Mesenchymal stem cell (in vitro differentiated cells and primary cell): ENCODE results near the gene PDE11A.

ENCODE experiments used
- DNase-seq: peaks from one replicate; pipeline ENCODE4 v3.0.0-alpha.2; 2013
- H2AFZ ChIP-seq: one replicate; pipeline ENCODE4 v1.6.1; 2013; ENCODE audit warnings: low read depth, mild to moderate bottlenecking, control low read depth, inconsistent platforms, low read length, moderate library complexity
- H2AK5ac ChIP-seq: 2 replicates; pipeline ENCODE4 v1.6.1; 2013; ENCODE audit warnings: low read length, moderate library complexity, mild to moderate bottlenecking, inconsistent platforms; ENCODE audit not compliant: severe bottlenecking
- H2BK120ac ChIP-seq: one replicate; pipeline ENCODE4 v1.6.1; 2013; ENCODE audit warnings: low read depth, mild to moderate bottlenecking, inconsistent platforms, low read length, moderate library complexity
- H2BK12ac ChIP-seq, 2 experiments: one replicate each; pipeline ENCODE4 v1.6.1; 2013; ENCODE audit warnings: inconsistent platforms in 2 of 2, low read length in 2 of 2, mild to moderate bottlenecking in 2 of 2, moderate library complexity in 2 of 2, control low read depth in 1 of 2
- H2BK15ac ChIP-seq: one replicate; pipeline ENCODE4 v1.6.1; 2013; ENCODE audit warnings: mild to moderate bottlenecking, low read depth, inconsistent platforms; ENCODE audit not compliant: poor library complexity, severe bottlenecking
- H2BK5ac ChIP-seq: 2 replicates; pipeline ENCODE4 v1.6.1; 2013; ENCODE audit warnings: low read depth, mild to moderate bottlenecking, low read length, control low read depth, inconsistent platforms; ENCODE audit not compliant: poor library complexity, severe bottlenecking
- H3K14ac ChIP-seq, 2 experiments: one replicate each; pipeline ENCODE4 v1.6.1; 2013; ENCODE audit warnings: inconsistent platforms in 2 of 2, low read length in 2 of 2, control low read depth in 1 of 2, mild to moderate bottlenecking in 1 of 2, moderate library complexity in 1 of 2
- H3K18ac ChIP-seq, 2 experiments: one replicate each; pipeline ENCODE4 v1.6.1; 2013; ENCODE audit warnings: inconsistent platforms in 2 of 2, low read length in 2 of 2, control low read depth in 1 of 2, low read depth in 1 of 2, mild to moderate bottlenecking in 1 of 2
- H3K23ac ChIP-seq, 2 experiments: one replicate each; pipeline ENCODE4 v1.6.1; 2013; ENCODE audit warnings: inconsistent platforms in 2 of 2, low read length in 2 of 2, mild to moderate bottlenecking in 2 of 2, moderate library complexity in 2 of 2, control low read depth in 1 of 2
- H3K27ac ChIP-seq: 2 replicates; pipeline ENCODE4 v1.5.1; 2013; ENCODE audit warnings: mild to moderate bottlenecking, moderate library complexity, low read length, control low read depth, inconsistent platforms; ENCODE audit not compliant: poor library complexity, severe bottlenecking
- H3K27me3 ChIP-seq, 2 experiments: 2 replicates each; pipeline versions ENCODE4 v1.6.1 to v1.7.0; 2013; ENCODE audit warnings: low read length in 2 of 2, mild to moderate bottlenecking in 2 of 2, moderate library complexity in 2 of 2, control low read depth in 1 of 2, inconsistent platforms in 1 of 2; ENCODE audit not compliant: control insufficient read depth in 1 of 2, insufficient read depth in 1 of 2
- H3K36me3 ChIP-seq, 2 experiments: 2 replicates each; pipeline versions ENCODE4 v1.6.1 to v1.7.0; 2013; ENCODE audit warnings: low read length in 2 of 2, control low read depth in 1 of 2, inconsistent platforms in 1 of 2, low read depth in 1 of 2, mild to moderate bottlenecking in 1 of 2; ENCODE audit not compliant: insufficient read depth in 2 of 2, control insufficient read depth in 1 of 2
- H3K4ac ChIP-seq, 2 experiments: one replicate each; pipeline ENCODE4 v1.6.1; 2013; ENCODE audit warnings: inconsistent platforms in 2 of 2, low read length in 2 of 2, mild to moderate bottlenecking in 2 of 2, moderate library complexity in 2 of 2, control low read depth in 1 of 2, low read depth in 1 of 2
- H3K4me1 ChIP-seq: 2 replicates; pipeline ENCODE4 v1.6.1; 2013; ENCODE audit warnings: low read depth, low read length, control low read depth; ENCODE audit not compliant: control insufficient read depth, insufficient read depth
- H3K4me2 ChIP-seq: 2 replicates; pipeline ENCODE4 v1.6.1; 2013; ENCODE audit warnings: low read length, mild to moderate bottlenecking, inconsistent platforms; ENCODE audit not compliant: poor library complexity, severe bottlenecking
- H3K4me3 ChIP-seq, 2 experiments: 2 replicates each; pipeline versions ENCODE4 v1.5.1 to v1.7.0; 2013; ENCODE audit warnings: low read length in 2 of 2, mild to moderate bottlenecking in 2 of 2, control low read depth in 1 of 2, low read depth in 1 of 2; ENCODE audit not compliant: insufficient read depth in 1 of 2
- H3K79me1 ChIP-seq: replicated peaks from 2 replicates; pipeline ENCODE4 v1.6.1; 2013; ENCODE audit warnings: mild to moderate bottlenecking, control low read depth, low read length, inconsistent platforms; ENCODE audit not compliant: poor library complexity, severe bottlenecking
- H3K9ac ChIP-seq: 2 replicates; pipeline ENCODE4 v1.7.0; 2013; ENCODE audit warnings: mild to moderate bottlenecking, low read length, moderate library complexity
- H3K9me3 ChIP-seq: 2 replicates; pipeline ENCODE4 v1.7.0; 2013; ENCODE audit warnings: mild to moderate bottlenecking, low read length; ENCODE audit not compliant: control insufficient read depth
- H4K8ac ChIP-seq: one replicate; pipeline ENCODE4 v1.6.1; 2013; ENCODE audit warnings: inconsistent platforms, mild to moderate bottlenecking, low read length, moderate library complexity
- H4K91ac ChIP-seq: one replicate; pipeline ENCODE4 v1.6.1; 2013; ENCODE audit warnings: mild to moderate bottlenecking, low read length, inconsistent platforms
- WGBS: methylation state at CpG from one replicate; pipeline ENCODE4 v1.1.7; 2013; ENCODE audit warnings: mixed read lengths; 5-methylcytosine and 5-hydroxymethylcytosine counted together

The PDE11A gene

DNA sequence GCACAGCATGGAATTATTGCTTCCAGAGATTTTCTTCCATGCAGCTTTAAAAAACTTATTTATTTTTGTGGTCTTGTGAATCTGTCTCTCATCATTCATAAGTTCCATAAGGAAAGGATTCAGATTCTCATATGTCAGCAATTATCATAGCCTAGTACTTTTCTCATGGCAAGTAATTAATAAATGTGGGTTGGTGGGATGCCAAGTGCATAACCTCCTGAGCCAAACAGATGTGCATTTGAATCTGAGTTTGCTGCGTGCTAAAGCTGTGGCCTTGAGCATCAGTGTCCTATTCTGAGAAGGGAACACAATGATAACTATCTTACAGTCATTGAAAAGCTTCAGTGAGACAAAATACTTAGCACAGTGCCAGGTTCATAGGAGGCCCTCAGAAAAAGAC lies 331.9 kb downstream of the PDE11A start:
- no peak overlapping the region for H3K18ac ChIP-seq
- H2BK120ac ChIP-seq, result no peak overlapping the region
- no peak overlapping the region for H3K4me2 ChIP-seq
- no peak overlapping the region for H3K14ac ChIP-seq
- H3K23ac ChIP-seq, result no peak overlapping the region
- H3K27me3 ChIP-seq, result peaks cover 11% of the 10 kb centered on the region in 2 experiments
- H4K91ac ChIP-seq, result no peak overlapping the region
- H3K79me1 ChIP-seq, result no peaks in the 10 kb centered on the region
- H2BK5ac ChIP-seq, result no peak overlapping the region
- H3K4me1 ChIP-seq, result no peaks in the 10 kb centered on the region
- no peaks in the 10 kb centered on the region for H3K9me3 ChIP-seq
- no peak overlapping the region for H3K4me3 ChIP-seq
- no peak overlapping the region for H3K27ac ChIP-seq
- H3K36me3 ChIP-seq, result no peaks in the 10 kb centered on the region
- no peak overlapping the region for H2AK5ac ChIP-seq
- no peak overlapping the region for H4K8ac ChIP-seq
- no peak overlapping the region for H2BK15ac ChIP-seq
- DNase-seq, result peak; percentile 22
- no peak overlapping the region for H3K9ac ChIP-seq
- H2AFZ ChIP-seq, result no peak overlapping the region
- 100% methylated on average over 1 of the region's 1 CpG for WGBS
- no peak overlapping the region for H2BK12ac ChIP-seq
- H3K4ac ChIP-seq, result no peak overlapping the region

GRCh38 chr2:177738461-177739235 lies 333.9 kb downstream of the PDE11A start:
- H3K9me3 ChIP-seq, result no peaks in the 10 kb centered on the region
- H3K27ac ChIP-seq, result no peak overlapping the region
- no peak overlapping the region for H3K4ac ChIP-seq
- no peak overlapping the region for H2BK12ac ChIP-seq
- H2BK120ac ChIP-seq, result no peak overlapping the region
- H3K14ac ChIP-seq, result no peak overlapping the region
- no peak overlapping the region for H3K9ac ChIP-seq
- peaks cover 6 to 11% of the 10 kb centered on the region in 2 experiments for H3K27me3 ChIP-seq
- H4K91ac ChIP-seq, result no peak overlapping the region
- no peak overlapping the region for H3K4me2 ChIP-seq
- H2AK5ac ChIP-seq, result no peak overlapping the region
- H4K8ac ChIP-seq, result no peak overlapping the region
- DNase-seq, result no peak
- H3K18ac ChIP-seq, result no peak overlapping the region
- H3K79me1 ChIP-seq, result no peaks in the 10 kb centered on the region
- H2BK5ac ChIP-seq, result no peak overlapping the region
- H3K23ac ChIP-seq, result no peak overlapping the region
- no peak overlapping the region for H2AFZ ChIP-seq
- WGBS, result 78% methylated on average over 7 of the region's 7 CpGs
- H3K36me3 ChIP-seq, result no peaks in the 10 kb centered on the region
- no peaks in the 10 kb centered on the region for H3K4me1 ChIP-seq
- no peak overlapping the region for H3K4me3 ChIP-seq
- H2BK15ac ChIP-seq, result no peak overlapping the region

GRCh38 chr2:177735318-177735803 lies 337.2 kb downstream of the PDE11A start:
- Histone ChIP-seq H3K27ac (no peak overlapping the region), H2BK12ac (no peak overlapping the region), H4K91ac (no peak overlapping the region), H3K4me1 (no peaks in the 10 kb centered on the region), H2BK5ac (no peak overlapping the region), H2AFZ (no peak overlapping the region), H3K18ac (no peak overlapping the region), H3K23ac (no peak overlapping the region), H3K9ac (no peak overlapping the region), H3K36me3 (no peaks in the 10 kb centered on the region), H4K8ac (no peak overlapping the region), H3K14ac (no peak overlapping the region), H3K9me3 (no peaks in the 10 kb centered on the region), H2BK15ac (no peak overlapping the region), H3K4me2 (no peak overlapping the region), H2AK5ac (no peak overlapping the region), H3K27me3 (peaks cover 0 to 9% of the 10 kb centered on the region in 2 experiments), H3K4ac (no peak overlapping the region), H3K79me1 (no peaks in the 10 kb centered on the region), H3K4me3 (no peak overlapping the region), H2BK120ac (no peak overlapping the region)
- DNase-seq, result no peak
- WGBS, result 85% methylated on average over 6 of the region's 6 CpGs

DNA sequence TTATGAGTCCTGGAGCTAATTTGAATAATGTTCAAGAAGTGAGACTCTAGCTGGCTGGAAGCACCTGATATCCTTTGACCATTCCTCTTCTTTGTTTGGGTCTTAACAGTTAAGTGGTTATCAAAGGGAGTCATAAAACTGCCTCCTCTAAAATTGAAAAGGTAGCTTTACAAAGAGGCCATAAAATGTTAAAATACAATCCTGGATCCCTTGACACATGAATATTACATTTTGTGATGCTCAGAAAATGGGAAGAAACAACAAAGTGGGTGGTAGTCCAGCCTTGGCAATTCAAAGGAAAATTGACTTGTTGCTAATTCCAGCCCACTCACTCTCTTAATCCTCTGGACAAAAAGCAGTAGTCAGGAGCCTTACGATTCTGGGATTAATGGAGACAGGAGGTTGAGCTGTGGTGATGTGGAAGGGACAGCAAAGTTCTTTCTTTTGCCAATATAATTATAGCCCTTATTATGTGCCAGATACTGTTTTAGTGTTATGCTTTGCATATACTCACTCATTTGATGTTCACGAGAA lies 339.2 kb downstream of the PDE11A start:
- Histone ChIP-seq H2BK15ac (no peak overlapping the region), H3K9ac (no peak overlapping the region), H2AK5ac (no peak overlapping the region), H3K27ac (no peak overlapping the region), H3K27me3 (peaks cover 0 to 9% of the 10 kb centered on the region in 2 experiments), H4K8ac (no peak overlapping the region), H2AFZ (no peak overlapping the region), H3K4me2 (no peak overlapping the region), H3K23ac (no peak overlapping the region), H3K36me3 (no peaks in the 10 kb centered on the region), H2BK120ac (no peak overlapping the region), H2BK5ac (no peak overlapping the region), H3K79me1 (no peaks in the 10 kb centered on the region), H2BK12ac (no peak overlapping the region), H3K4me1 (no peaks in the 10 kb centered on the region), H3K9me3 (no peaks in the 10 kb centered on the region), H3K18ac (no peak overlapping the region), H3K4me3 (no peak overlapping the region), H3K14ac (no peak overlapping the region), H3K4ac (no peak overlapping the region), H4K91ac (no peak overlapping the region)
- WGBS, result 100% methylated on average over 1 of the region's 2 CpGs
- no peak for DNase-seq
